ENCODE data around the gene CCSER1. TPM values are rescaled to one million over a fixed set of nuclear protein-coding genes. Genes with fewer than 3 reads are reported as not detected.

The CCSER1 gene
- total RNA-seq, 4 donors from 2014 or later, result 27.5 to 66.5 (median 54.3) TPM

DNA sequence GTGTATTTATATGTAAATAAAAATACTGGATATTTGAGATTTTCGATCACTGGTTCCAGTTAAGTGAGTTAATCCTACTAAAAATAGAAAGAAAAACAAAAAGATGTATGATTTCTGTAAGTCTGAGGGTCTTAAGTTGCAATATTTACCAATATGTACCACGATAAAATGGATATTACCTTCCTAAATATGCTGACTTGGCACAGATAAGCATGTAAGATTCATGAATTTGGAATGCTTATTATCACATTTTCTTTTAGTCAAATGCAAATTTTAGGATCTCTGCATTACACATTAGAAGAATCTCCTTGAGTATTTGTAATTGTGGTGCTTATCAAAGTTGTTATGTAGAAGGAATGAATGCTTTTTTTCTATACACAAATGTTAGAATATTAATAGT, 1158.3 kb downstream of the CCSER1 start:
- no peak overlapping the region for H3K4me3 ChIP-seq
- H3K4me1 ChIP-seq, result no peaks in the 10 kb centered on the region
- no peaks in the 10 kb centered on the region for H3K36me3 ChIP-seq
- no peak for DNase-seq
- no peak for TF ChIP-seq POLR2A (IDR thresholded peaks at IDR 0.05)
- no peak for TF ChIP-seq CTCF (IDR thresholded peaks at IDR 0.05)
- no peaks in the 10 kb centered on the region for H3K9me3 ChIP-seq
- no peak overlapping the region for H3K27ac ChIP-seq
- no peaks in the 10 kb centered on the region for H3K27me3 ChIP-seq

DNA sequence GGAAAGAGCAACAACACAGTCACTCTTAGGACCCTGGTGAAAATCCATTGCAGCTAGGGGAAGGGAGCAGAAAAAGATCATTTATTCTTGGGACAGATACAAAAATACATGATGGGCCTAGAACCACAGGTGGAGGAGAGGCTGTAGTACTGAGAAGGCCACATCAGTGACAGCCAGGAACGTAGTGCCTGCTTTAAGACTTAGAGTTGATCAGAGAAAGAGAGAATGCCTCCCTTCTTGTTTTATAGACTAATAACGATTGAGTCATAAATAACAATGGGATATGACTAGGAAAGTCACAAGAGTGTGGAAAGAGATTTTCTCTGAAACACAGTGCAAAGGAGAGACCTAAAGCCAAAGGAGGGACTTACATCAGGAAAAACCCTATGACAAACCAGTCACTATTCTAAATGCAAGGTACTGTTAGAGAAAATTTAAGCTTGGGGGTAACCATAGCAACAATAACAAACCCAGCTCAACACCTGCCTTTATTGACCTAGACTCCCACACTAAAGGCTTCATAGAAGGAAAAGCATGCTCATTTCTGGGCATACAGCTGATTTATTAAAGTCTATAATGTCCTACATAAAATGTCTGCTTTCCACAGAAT, 1161.6 kb downstream of the CCSER1 start:
- Histone ChIP-seq H3K27ac (no peak overlapping the region), H3K9me3 (no peaks in the 10 kb centered on the region)
- no peak for DNase-seq

GRCh38 chr4:91298156-91298700, 1171.0 kb downstream of the CCSER1 start:
- no peaks in the 10 kb centered on the region for H3K27me3 ChIP-seq
- DNase-seq, result no peak
- H3K27ac ChIP-seq, result no peak overlapping the region
- TF ChIP-seq CTCF (IDR thresholded peaks at IDR 0.05) (no peak), POLR2A (IDR thresholded peaks at IDR 0.05) (no peak)
- no peaks in the 10 kb centered on the region for H3K9me3 ChIP-seq
- no peaks in the 10 kb centered on the region for H3K4me1 ChIP-seq
- no peaks in the 10 kb centered on the region for H3K36me3 ChIP-seq
- no peak overlapping the region for H3K4me3 ChIP-seq

More for the DNA sequence above, 1161.6 kb downstream of the CCSER1 start:
- H3K36me3 ChIP-seq, result no peaks in the 10 kb centered on the region
- TF ChIP-seq POLR2A (IDR thresholded peaks at IDR 0.05) (no peak), CTCF (IDR thresholded peaks at IDR 0.05) (no peak)
- no peaks in the 10 kb centered on the region for H3K4me1 ChIP-seq
- no peak overlapping the region for H3K4me3 ChIP-seq
- H3K27me3 ChIP-seq, result no peaks in the 10 kb centered on the region

DNA sequence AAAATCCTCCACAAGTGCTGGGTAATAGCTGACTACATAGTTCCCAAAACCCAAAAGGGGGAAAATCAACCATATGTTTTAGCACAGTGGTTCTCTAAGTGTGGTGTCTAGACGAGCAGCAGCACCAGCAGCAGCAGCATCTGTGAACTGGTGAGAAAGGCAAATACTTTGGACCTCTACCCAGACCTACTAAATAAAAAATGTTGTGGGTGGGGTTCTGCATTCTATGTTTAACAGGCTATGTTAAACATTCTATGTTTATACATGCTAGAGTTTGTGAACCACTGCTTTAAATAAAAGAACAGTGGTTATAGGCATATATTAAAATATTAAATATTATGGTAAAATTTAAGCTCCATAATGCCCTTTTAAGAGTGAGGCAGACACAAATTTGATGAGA, 1171.6 kb downstream of the CCSER1 start:
- H3K4me3 ChIP-seq, result no peak overlapping the region
- TF ChIP-seq CTCF (IDR thresholded peaks at IDR 0.05) (no peak), POLR2A (IDR thresholded peaks at IDR 0.05) (no peak)
- no peak overlapping the region for H3K27ac ChIP-seq
- DNase-seq, result no peak
- no peaks in the 10 kb centered on the region for H3K27me3 ChIP-seq
- H3K36me3 ChIP-seq, result no peaks in the 10 kb centered on the region
- no peaks in the 10 kb centered on the region for H3K9me3 ChIP-seq
- no peaks in the 10 kb centered on the region for H3K4me1 ChIP-seq

DNA sequence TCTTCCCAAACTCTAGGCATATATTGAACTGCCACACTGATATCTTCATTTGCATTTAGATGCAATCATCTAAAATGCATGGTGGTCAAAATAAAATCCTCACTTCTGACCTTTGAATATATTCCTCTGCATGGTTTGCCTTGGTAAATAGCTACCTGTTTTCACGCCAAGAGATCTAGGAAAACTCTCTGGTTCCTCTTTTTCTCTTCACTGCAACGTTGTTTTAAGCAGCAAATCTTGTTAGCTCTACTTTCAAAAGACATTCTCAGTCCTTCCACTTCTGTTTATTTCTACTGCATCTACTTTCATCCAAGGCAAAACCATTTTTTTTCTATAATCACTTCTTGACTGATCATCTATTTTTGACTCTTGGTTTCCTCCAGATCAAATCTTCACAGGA, 1174.9 kb downstream of the CCSER1 start:
- H3K4me1 ChIP-seq, result no peaks in the 10 kb centered on the region
- H3K27me3 ChIP-seq, result no peaks in the 10 kb centered on the region
- TF ChIP-seq CTCF (IDR thresholded peaks at IDR 0.05) (no peak), POLR2A (IDR thresholded peaks at IDR 0.05) (no peak)
- H3K4me3 ChIP-seq, result no peak overlapping the region
- no peak for DNase-seq
- no peak overlapping the region for H3K27ac ChIP-seq
- H3K9me3 ChIP-seq, result no peaks in the 10 kb centered on the region
- no peaks in the 10 kb centered on the region for H3K36me3 ChIP-seq
